ENCODE measurements around the gene MAGEA3.

DNA sequence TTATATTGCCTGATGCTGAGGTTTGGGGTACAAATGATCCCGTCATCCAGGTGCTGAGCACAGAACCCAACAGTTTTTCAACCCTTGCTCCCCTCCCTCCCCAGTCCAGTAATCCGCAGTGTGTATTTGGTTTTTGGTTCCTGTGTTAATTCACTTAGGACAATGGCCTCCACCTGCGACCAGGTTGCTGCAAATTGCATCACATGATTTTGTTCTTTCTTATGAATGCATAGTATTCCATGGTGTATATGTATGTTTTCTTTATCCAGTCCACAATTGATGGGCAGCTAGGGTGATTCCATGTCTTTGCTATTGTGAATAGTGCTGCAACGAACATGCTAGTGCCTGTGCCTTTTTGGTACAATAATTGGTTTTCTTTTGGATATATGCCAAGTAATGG, 35.5 kb upstream of the MAGEA3 start:
- TF ChIP-seq CTCF (conservative IDR thresholded peaks at IDR 0.05 in 1 of 2, IDR thresholded peaks at IDR 0.05 in 1 of 2; ENCODE audit: low read depth in 1 of 2, low read length in 2 of 2) (no peak), EZH2 (IDR thresholded peaks at IDR 0.05; ENCODE audit: low read length, missing control alignments) (no peak)
